HG03103 (cell line): Measurements from ENCODE around the gene HS3ST4.

ENCODE experiments used
- ATAC-seq: cut with Tn5 transposase; IDR thresholded peaks from one replicate; pipeline ENCODE4 v1.9.1; 2021; ENCODE audit warnings: low read depth; ENCODE audit not compliant: unreplicated experiment

The HS3ST4 gene

GRCh38 chr16:26155221-26155620 lies 463.5 kb downstream of the HS3ST4 start:
- ATAC-seq: no peak

- ATAC-seq: no peak
These were observed 465.6 kb downstream of the HS3ST4 start for GRCh38 chr16:26157319-26157718.

GRCh38 chr16:26158142-26158759 lies 466.5 kb downstream of the HS3ST4 start:
- ATAC-seq: no peak

- ATAC-seq: no peak
These were observed 469.9 kb downstream of the HS3ST4 start for GRCh38 chr16:26161461-26162180.

- no peak for ATAC-seq
These were observed 477.7 kb downstream of the HS3ST4 start for GRCh38 chr16:26169473-26169872.

GRCh38 chr16:26175944-26176343 lies 484.2 kb downstream of the HS3ST4 start:
- ATAC-seq: no peak

- ATAC-seq: no peak
These were observed 485.7 kb downstream of the HS3ST4 start for GRCh38 chr16:26177438-26177837.

GRCh38 chr16:26178298-26178697 lies 486.5 kb downstream of the HS3ST4 start:
- ATAC-seq: no peak

- no peak for ATAC-seq
These were observed 494.4 kb downstream of the HS3ST4 start for GRCh38 chr16:26186091-26186615.
